BLaER1 (cell line): ENCODE measurements around the gene AFAP1L2.

ENCODE experiments used
- H3K27ac ChIP-seq: shearing (Covaris generic); formaldehyde crosslinking; 2 replicates; pipeline ENCODE4 v1.8.1; 2022
- H3K27me3 ChIP-seq: shearing (Covaris generic); formaldehyde crosslinking; 2 replicates; pipeline ENCODE4 v1.8.1; 2022
- H3K36me3 ChIP-seq: shearing (Covaris generic); formaldehyde crosslinking; 2 replicates; pipeline ENCODE4 v1.8.1; 2022
- H3K4me1 ChIP-seq: shearing (Covaris generic); formaldehyde crosslinking; 2 replicates; pipeline ENCODE4 v1.8.1; 2022
- H3K4me2 ChIP-seq: shearing (Covaris generic); formaldehyde crosslinking; 2 replicates; pipeline ENCODE4 v1.8.1; 2022
- H3K4me3 ChIP-seq: shearing (Covaris generic); formaldehyde crosslinking; 2 replicates; pipeline ENCODE4 v1.8.1; 2022
- H3K9ac ChIP-seq: shearing (Covaris generic); formaldehyde crosslinking; 2 replicates; pipeline ENCODE4 v1.8.1; 2022
- H3K9me3 ChIP-seq: shearing (Covaris generic); formaldehyde crosslinking; 2 replicates; pipeline ENCODE4 v1.8.1; 2022
- H4K20me1 ChIP-seq: shearing (Covaris generic); formaldehyde crosslinking; 2 replicates; pipeline ENCODE4 v1.8.1; 2022
- Cebpa-rat ChIP-seq: shearing (Covaris generic); IDR thresholded peaks from 2 replicates; pipeline ENCODE4 v1.8.1; 2022

The AFAP1L2 gene, protein sequence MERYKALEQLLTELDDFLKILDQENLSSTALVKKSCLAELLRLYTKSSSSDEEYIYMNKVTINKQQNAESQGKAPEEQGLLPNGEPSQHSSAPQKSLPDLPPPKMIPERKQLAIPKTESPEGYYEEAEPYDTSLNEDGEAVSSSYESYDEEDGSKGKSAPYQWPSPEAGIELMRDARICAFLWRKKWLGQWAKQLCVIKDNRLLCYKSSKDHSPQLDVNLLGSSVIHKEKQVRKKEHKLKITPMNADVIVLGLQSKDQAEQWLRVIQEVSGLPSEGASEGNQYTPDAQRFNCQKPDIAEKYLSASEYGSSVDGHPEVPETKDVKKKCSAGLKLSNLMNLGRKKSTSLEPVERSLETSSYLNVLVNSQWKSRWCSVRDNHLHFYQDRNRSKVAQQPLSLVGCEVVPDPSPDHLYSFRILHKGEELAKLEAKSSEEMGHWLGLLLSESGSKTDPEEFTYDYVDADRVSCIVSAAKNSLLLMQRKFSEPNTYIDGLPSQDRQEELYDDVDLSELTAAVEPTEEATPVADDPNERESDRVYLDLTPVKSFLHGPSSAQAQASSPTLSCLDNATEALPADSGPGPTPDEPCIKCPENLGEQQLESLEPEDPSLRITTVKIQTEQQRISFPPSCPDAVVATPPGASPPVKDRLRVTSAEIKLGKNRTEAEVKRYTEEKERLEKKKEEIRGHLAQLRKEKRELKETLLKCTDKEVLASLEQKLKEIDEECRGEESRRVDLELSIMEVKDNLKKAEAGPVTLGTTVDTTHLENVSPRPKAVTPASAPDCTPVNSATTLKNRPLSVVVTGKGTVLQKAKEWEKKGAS

DNA sequence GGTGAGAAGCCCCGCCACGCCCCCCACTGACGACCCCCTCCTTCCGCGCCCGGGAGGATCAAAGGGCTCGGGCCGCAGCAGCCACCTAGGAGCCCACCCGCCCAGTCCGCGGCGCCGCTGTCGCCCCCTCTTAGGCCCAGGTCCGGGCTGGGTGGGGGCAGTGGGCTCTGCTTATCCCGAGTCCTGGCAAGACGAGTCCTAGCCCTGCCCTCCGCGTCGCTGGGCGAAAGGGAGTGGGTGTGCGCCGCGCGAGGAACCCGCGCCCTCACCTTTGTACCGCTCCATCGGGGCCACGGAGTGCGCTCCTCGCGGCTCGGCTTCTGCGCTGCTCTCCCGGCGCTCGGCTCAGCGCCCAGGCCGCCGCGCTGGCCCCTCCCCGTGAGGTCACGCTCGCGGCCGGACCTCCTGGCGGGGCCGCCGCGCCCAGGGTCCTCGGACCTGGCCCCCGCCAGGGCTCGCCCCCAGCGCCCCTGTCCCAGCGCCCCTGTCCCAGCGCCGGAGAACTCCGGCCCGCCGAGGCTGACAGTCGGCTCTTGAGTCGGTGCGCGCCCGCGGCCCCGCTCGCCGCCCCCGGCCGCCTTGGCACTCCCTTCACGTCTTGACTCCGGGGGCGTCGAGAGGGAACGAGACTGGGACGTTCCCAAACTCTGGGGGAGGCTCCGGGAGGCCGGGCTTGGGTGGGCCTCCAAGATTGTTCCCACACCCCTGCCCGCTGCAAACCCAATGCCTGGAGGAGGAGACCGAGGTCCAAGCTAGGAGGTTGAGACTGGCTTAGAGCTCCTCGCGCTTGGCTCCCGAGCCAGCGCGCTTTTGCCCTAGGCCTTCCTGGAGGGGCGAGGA lies at the start of gene AFAP1L2:
AFAP1L2 (minus strand) TSS at position 332 of the 840 bp plus-strand sequence; CDS start at position 285, 47 bp downstream.
- Histone ChIP-seq H3K9me3 (0 out of 2 replicates have a peak, but pooled peaks cover 5% of the 10 kb centered on the region), H3K27me3 (peaks cover 65% of the 10 kb centered on the region), H3K27ac (no peak within 1 kb of the TSS), H3K4me3 (peak within 1 kb of the TSS; percentile 62), H4K20me1 (peaks cover 25% of the 10 kb centered on the region), H3K9ac (no peak within 1 kb of the TSS), H3K4me2 (peak within 1 kb of the TSS; percentile 87), H3K4me1 (peaks cover 42% of the 10 kb centered on the region), H3K36me3 (no peaks in the 10 kb centered on the region)
- TF ChIP-seq Cebpa-rat: no peak

DNA sequence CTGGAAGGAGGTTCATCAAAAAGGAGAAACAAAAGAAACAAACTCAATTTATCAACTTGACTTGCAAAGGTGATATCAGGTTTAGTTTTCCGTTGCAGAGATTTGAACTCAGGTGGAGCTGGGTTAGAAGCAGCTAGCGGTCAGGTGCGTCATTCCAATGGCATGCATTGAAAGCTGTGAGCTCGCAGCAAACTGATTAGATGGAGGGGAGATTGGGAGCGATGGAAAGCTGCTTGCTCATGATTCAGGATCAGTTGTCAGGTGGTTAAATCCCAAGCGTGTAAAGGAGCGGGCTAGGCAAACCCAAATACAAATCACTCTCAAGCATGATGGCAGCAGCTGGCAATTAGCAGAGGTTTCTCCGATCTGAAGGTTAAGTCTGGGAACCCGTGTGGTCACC lies 49.3 kb upstream of the AFAP1L2 start:
- Histone ChIP-seq H3K9ac (no peak overlapping the region), H3K4me1 (no peaks in the 10 kb centered on the region), H3K9me3 (no peaks in the 10 kb centered on the region), H3K27me3 (no peaks in the 10 kb centered on the region), H3K4me2 (no peak overlapping the region), H3K4me3 (no peak overlapping the region), H3K36me3 (no peaks in the 10 kb centered on the region), H3K27ac (no peak overlapping the region), H4K20me1 (no peaks in the 10 kb centered on the region)
- TF ChIP-seq Cebpa-rat: no peak

DNA sequence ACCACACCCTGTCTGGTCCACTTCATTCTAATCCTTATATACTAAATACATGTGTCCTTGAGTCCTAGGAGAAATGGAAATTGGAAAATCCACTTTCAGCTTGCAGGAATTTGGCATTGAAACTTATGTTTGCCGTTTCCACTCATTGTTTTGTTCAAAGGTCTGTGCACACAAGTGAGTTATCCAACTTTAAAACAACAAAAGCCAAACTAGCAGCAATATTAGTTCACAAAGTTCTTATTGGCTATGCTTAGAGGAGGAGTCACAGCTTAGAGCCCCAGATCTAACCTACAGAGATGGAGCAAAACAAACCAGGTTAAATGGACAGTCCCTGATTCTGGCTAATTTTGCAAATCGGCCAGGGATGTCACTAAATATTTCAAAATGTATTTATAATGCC lies 44.6 kb upstream of the AFAP1L2 start:
- Histone ChIP-seq H3K9ac (no peak overlapping the region), H3K9me3 (no peaks in the 10 kb centered on the region), H3K27me3 (no peaks in the 10 kb centered on the region), H3K4me3 (no peak overlapping the region), H4K20me1 (no peaks in the 10 kb centered on the region), H3K4me2 (no peak overlapping the region), H3K27ac (no peak overlapping the region), H3K36me3 (no peaks in the 10 kb centered on the region), H3K4me1 (peaks cover 7% of the 10 kb centered on the region)
- TF ChIP-seq Cebpa-rat: no peak

DNA sequence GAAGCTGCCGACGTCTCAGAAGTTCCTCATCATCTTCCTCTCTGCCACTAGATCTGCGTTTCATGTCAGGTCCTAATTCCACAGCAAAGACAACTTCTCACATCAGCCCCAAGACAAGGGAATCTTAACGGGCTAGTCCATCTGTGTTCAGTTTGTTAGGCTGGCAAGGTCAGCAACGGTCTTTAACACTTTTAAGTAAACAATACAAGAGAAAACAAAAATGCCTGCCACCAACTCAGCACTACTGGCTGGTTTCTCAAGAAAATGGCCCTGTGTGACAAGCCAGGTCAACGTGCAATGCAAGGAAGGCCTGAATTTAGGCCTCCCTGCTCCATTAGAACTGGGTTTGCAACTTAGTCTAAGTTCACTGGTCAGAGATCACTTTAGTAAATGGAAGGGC lies 41.0 kb upstream of the AFAP1L2 start:
- peaks cover 7% of the 10 kb centered on the region for H3K4me1 ChIP-seq
- no peak overlapping the region for H3K9ac ChIP-seq
- H3K4me2 ChIP-seq: peak overlapping the region; percentile 45
- H3K27ac ChIP-seq: no peak overlapping the region
- H3K9me3 ChIP-seq: no peaks in the 10 kb centered on the region
- no peak for TF ChIP-seq Cebpa-rat
- H4K20me1 ChIP-seq: no peaks in the 10 kb centered on the region
- no peaks in the 10 kb centered on the region for H3K36me3 ChIP-seq
- H3K4me3 ChIP-seq: no peak overlapping the region
- H3K27me3 ChIP-seq: no peaks in the 10 kb centered on the region

DNA sequence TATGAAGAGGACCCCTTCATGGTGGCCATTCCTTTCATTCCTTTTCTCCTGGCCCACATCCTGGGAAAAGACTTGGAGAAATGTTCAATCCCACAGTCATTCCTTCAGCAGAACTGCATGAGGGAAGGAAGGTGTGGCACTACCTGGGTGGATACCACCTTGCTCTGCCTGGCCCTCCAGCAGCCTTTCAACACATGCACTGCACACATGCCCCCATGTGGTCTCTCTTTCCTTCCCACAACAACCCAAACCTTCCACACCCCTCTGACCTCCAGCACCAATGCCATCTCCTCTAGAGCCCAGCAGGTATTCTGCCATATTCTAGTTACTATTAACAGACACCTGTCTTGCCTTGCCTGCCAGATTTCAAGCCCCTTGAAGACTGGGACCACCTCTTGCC lies 40.5 kb upstream of the AFAP1L2 start:
- Histone ChIP-seq H4K20me1 (no peaks in the 10 kb centered on the region), H3K4me3 (no peak overlapping the region), H3K9ac (no peak overlapping the region), H3K9me3 (no peaks in the 10 kb centered on the region), H3K36me3 (no peaks in the 10 kb centered on the region), H3K27ac (no peak overlapping the region), H3K27me3 (no peaks in the 10 kb centered on the region), H3K4me1 (peaks cover 7% of the 10 kb centered on the region), H3K4me2 (no peak overlapping the region)
- no peak for TF ChIP-seq Cebpa-rat

DNA sequence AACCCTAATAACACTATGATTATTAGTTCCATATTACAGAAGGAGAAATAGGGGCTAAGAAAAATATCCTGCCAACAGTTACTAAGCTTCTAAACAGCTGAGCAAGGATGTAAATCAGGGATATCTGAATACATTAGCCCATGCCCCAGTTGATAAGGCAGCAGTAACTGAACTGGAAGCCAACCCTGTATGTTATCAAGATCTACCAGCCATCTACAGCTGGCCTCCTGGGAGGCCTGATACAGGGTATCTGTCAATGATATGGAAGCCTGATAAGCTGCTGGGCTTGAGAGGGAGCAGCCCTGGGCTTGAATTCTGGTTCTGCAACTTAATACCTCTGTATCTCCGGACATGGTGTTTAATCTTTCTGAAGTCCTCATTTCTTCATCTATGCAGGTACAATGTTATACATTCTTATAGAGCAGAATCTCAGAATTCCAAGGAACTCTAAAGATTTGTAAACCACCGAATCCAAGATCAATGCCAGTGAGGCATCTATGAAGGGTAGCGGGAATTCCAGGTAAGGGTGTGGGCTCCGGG lies 37.9 kb upstream of the AFAP1L2 start:
- Histone ChIP-seq H3K36me3 (no peaks in the 10 kb centered on the region), H3K9ac (no peak overlapping the region), H4K20me1 (no peaks in the 10 kb centered on the region), H3K4me3 (no peak overlapping the region), H3K27ac (no peak overlapping the region), H3K9me3 (no peaks in the 10 kb centered on the region), H3K4me1 (peaks cover 7% of the 10 kb centered on the region), H3K27me3 (no peaks in the 10 kb centered on the region), H3K4me2 (no peak overlapping the region)
- no peak for TF ChIP-seq Cebpa-rat

DNA sequence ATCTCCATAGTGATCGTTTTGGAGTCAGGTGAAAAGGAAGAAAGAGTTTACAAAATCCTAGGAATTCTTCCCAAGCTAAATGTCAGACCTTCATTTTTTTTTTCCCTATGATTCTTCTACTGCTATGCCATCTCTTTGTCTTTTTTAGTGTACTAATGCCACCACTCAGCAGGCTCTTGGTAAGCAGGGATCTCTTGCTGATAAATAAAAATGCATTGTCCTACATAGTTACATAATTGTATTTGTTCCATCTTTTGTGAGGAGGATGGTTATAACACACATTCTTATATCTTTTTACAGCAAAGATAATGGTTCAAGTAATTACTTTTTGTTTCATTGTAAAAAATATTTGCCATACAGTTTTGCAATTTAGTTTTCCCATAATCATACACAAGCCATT lies 36.8 kb upstream of the AFAP1L2 start:
- no peak overlapping the region for H3K4me3 ChIP-seq
- no peaks in the 10 kb centered on the region for H3K36me3 ChIP-seq
- peaks cover 7% of the 10 kb centered on the region for H3K4me1 ChIP-seq

DNA sequence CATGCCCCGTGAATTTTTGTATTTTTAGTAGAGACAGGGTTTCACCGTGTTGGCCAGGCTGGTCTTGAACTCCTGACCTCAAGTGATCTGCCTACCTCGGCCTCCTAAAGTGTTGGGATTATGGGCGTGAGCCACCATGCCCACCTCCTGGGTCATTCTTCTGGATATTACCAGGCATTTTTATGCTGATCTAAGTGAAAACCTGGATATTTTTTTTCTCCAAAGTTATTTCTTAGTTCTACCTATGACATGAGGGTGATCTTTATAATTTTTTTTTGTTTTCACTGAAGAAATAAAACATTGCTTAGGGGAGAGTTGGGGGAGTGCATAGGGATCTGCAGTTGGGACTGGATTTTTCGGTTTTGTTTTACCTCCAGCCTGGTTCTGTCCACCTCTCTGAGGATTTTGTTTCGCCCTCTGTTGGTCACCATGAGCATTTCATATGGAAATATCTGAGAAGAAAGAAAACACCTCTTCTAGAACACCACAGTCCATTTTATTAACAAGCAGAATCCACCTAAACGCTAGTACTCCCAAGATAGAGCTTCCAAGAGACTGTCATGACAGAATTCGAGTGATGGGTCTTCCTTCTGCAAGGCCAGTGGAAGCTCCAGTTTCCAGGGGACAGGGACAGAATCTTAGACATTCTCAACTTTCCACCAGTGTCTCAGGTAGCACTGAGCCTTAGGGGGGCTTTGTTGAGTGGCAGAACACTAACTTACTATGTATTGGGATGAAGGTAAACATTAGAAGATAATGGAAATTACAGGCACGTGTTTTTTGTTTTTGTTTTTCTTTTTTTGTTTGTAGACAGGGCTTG lies 33.4 kb upstream of the AFAP1L2 start:
- Histone ChIP-seq H3K4me2 (no peak overlapping the region), H3K36me3 (no peaks in the 10 kb centered on the region), H3K9ac (no peak overlapping the region), H3K27me3 (no peaks in the 10 kb centered on the region), H3K9me3 (no peaks in the 10 kb centered on the region), H3K4me1 (no peaks in the 10 kb centered on the region), H3K4me3 (no peak overlapping the region), H4K20me1 (no peaks in the 10 kb centered on the region), H3K27ac (no peak overlapping the region)
- TF ChIP-seq Cebpa-rat: no peak

More for the DNA sequence above, 36.8 kb upstream of the AFAP1L2 start:
- TF ChIP-seq Cebpa-rat: no peak
- no peak overlapping the region for H3K27ac ChIP-seq
- H3K9ac ChIP-seq: no peak overlapping the region
- no peak overlapping the region for H3K4me2 ChIP-seq
- H3K27me3 ChIP-seq: no peaks in the 10 kb centered on the region
- no peaks in the 10 kb centered on the region for H3K9me3 ChIP-seq
- no peaks in the 10 kb centered on the region for H4K20me1 ChIP-seq

DNA sequence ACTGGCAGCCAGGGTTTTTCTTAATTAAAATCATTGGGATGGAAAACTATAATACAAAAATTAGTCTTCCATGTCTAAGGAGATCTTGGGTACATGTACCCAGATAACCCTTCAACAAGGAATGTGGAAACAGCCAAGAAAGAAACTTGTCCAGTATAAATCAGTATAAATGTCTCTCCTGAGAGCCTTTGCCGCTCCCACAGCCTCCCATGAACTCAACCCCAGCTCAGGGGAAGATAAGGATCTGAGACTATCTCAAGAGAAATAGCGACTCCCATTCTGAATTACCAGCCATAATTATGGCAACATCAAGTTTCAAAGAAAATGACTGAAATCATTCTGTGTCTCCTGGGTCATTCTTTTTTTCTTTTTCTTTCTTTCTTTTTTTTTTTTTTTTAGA lies 32.6 kb upstream of the AFAP1L2 start:
- Histone ChIP-seq H3K36me3 (no peaks in the 10 kb centered on the region), H3K27ac (no peak overlapping the region)
- TF ChIP-seq Cebpa-rat: no peak

More for the DNA sequence above, 32.6 kb upstream of the AFAP1L2 start:
- Histone ChIP-seq H4K20me1 (no peaks in the 10 kb centered on the region), H3K4me1 (no peaks in the 10 kb centered on the region), H3K27me3 (no peaks in the 10 kb centered on the region), H3K9me3 (no peaks in the 10 kb centered on the region), H3K9ac (no peak overlapping the region), H3K4me2 (no peak overlapping the region), H3K4me3 (no peak overlapping the region)
